Kidney epithelial cell (primary cell): ENCODE results near the gene RITA1. TPM values are rescaled to one million over a fixed set of nuclear protein-coding genes. Genes with fewer than 3 reads are reported as not detected.
"Not testable (repeated sequence)": the region's sequence is repeated elsewhere in the genome, so short reads cannot be mapped to it uniquely, and the experiment has no call there.

Experiments
- DNase-seq: peaks from one replicate; pipeline ENCODE4 v3.0.0-alpha.2; 2010; ENCODE audit warnings: low read depth
- H3K27me3 ChIP-seq: 2 replicates; pipeline ENCODE4 v1.6.0; 2011; ENCODE audit warnings: low read length; ENCODE audit not compliant: control insufficient read depth, insufficient read depth
- H3K36me3 ChIP-seq: 2 replicates; pipeline ENCODE4 v1.5.1; 2011; ENCODE audit warnings: low read length; ENCODE audit not compliant: control insufficient read depth, insufficient read depth
- H3K4me3 ChIP-seq: 2 replicates; pipeline ENCODE4 v1.5.1; 2011; ENCODE audit warnings: low read depth, mild to moderate bottlenecking, control low read depth, low read length
- CTCF ChIP-seq: IDR thresholded peaks from 2 replicates; pipeline ENCODE4 v1.5.1; 2011; ENCODE audit warnings: mild to moderate bottlenecking, moderate library complexity, low read length, control low read depth, inconsistent platforms; ENCODE audit not compliant: insufficient read depth, poor library complexity, severe bottlenecking
- total RNA-seq: library from RNA; depleted of rRNA; stranded (reverse); fragments of >200 nt; gene quantifications from 2 replicates; pipeline ENCODE4 v1.2.3, GENCODE V29; 2015

RITA1 gene
- total RNA-seq, 1 donor from 2014 or later = 33.6 TPM

GRCh38 chr12:113140706-113141105 is 44.8 kb upstream of the RITA1 start:
- no peak for TF ChIP-seq CTCF
- no peak for DNase-seq
- H3K4me3 ChIP-seq = no peak overlapping the region

GRCh38 chr12:113141716-113142115 is 43.8 kb upstream of the RITA1 start:
- H3K27me3 ChIP-seq, H3K36me3 ChIP-seq, H3K4me3 ChIP-seq, DNase-seq: not testable (repeated sequence)

More at GRCh38 chr12:113140706-113141105, 44.8 kb upstream of the RITA1 start:
- no peaks in the 10 kb centered on the region for H3K36me3 ChIP-seq
- no peaks in the 10 kb centered on the region for H3K27me3 ChIP-seq

- DNase-seq = no peak
- Histone ChIP-seq H3K4me3 (no peak overlapping the region), H3K27me3 (no peaks in the 10 kb centered on the region), H3K36me3 (no peaks in the 10 kb centered on the region)
- TF ChIP-seq CTCF = no peak
Observed at GRCh38 chr12:113142173-113142885, 43.2 kb upstream of the RITA1 start.

GRCh38 chr12:113142886-113143332 is 42.6 kb upstream of the RITA1 start:
- no peak for TF ChIP-seq CTCF
- no peak overlapping the region for H3K4me3 ChIP-seq
- no peaks in the 10 kb centered on the region for H3K36me3 ChIP-seq
- DNase-seq = no peak
- no peaks in the 10 kb centered on the region for H3K27me3 ChIP-seq

- TF ChIP-seq CTCF = no peak
- Histone ChIP-seq H3K27me3 (no peaks in the 10 kb centered on the region), H3K4me3 (no peak overlapping the region), H3K36me3 (no peaks in the 10 kb centered on the region)
- DNase-seq = no peak
Observed at GRCh38 chr12:113143959-113144358, 41.6 kb upstream of the RITA1 start.

GRCh38 chr12:113144806-113145205 is 40.7 kb upstream of the RITA1 start:
- H3K36me3 ChIP-seq = no peaks in the 10 kb centered on the region
- no peak for DNase-seq
- TF ChIP-seq CTCF = no peak
- no peaks in the 10 kb centered on the region for H3K27me3 ChIP-seq
- H3K4me3 ChIP-seq = no peak overlapping the region
